ENCODE results near the gene CUL9. TPM values are rescaled to one million over a fixed set of nuclear protein-coding genes. Genes with fewer than 3 reads are reported as not detected.

CUL9 gene
- total RNA-seq, 3 donors from 2014 or later = 35.9 to 46.9 (median 44.3) TPM

DNA sequence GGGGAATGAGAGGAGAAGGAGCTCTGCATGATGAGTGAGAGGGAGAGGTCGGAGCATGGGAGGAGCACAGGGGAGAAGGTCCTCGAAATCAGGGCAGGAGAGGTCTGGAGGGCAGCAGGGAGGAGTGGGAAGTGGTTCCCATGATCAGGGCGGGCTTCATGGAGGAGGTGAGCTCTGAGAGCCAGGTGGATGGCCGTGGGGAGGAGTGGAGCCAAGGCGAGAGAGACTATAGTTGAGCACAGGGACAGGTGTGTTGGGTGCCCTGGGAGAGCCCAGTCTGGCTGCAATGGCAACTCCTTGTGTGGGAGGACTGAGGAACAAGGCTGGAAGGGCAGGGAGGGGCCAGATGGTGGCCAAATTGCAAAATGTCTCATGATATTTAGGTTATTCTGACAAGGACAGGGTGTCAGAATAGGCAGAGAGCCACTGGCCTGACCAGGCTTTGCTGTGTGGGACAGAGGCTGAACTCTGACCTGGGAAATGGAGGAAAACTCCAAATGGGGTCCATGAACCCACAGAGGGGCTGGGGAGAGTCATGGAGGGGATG lies 82.7 kb downstream of the CUL9 start:
- peaks cover 26% of the 10 kb centered on the region for H3K4me1 ChIP-seq (ENCODE audit: low read depth)

DNA sequence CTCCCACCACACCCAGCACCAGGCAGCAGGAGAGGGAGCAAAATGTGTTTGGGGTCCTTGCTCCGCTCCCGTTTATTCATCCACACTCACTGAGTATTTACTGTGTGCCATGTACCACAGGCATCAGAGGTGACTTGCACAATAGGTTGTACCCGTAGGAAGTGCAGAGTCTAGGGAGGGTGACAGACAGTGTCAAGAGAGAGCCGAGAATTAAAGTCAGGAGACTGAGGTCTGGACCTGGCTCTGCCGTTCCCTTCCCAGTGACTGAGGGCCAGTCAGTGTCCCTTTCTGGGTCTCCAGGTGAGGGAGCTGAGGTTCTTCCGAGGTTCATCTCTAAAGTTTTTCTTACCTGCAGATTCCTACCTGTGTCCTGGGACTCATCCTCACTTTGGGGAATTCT lies 83.6 kb downstream of the CUL9 start:
- Histone ChIP-seq H3K9me3 (no peaks in the 10 kb centered on the region), H3K4me3 (no peak overlapping the region), H3K36me3 (ENCODE audit: low read depth) (no peaks in the 10 kb centered on the region), H3K4me1 (ENCODE audit: low read depth) (peaks cover 32% of the 10 kb centered on the region)
- intact Hi-C loops (cut with DNase I, micrococcal nuclease) = loop anchor here in 1 of 2 donors (10.0 kb wide), 1 partner anchor 69 kb away; no protein-coding TSS in a partner anchor
- DNase-seq (no peak), ATAC-seq (no peak)
- TF ChIP-seq, protein P1, sequence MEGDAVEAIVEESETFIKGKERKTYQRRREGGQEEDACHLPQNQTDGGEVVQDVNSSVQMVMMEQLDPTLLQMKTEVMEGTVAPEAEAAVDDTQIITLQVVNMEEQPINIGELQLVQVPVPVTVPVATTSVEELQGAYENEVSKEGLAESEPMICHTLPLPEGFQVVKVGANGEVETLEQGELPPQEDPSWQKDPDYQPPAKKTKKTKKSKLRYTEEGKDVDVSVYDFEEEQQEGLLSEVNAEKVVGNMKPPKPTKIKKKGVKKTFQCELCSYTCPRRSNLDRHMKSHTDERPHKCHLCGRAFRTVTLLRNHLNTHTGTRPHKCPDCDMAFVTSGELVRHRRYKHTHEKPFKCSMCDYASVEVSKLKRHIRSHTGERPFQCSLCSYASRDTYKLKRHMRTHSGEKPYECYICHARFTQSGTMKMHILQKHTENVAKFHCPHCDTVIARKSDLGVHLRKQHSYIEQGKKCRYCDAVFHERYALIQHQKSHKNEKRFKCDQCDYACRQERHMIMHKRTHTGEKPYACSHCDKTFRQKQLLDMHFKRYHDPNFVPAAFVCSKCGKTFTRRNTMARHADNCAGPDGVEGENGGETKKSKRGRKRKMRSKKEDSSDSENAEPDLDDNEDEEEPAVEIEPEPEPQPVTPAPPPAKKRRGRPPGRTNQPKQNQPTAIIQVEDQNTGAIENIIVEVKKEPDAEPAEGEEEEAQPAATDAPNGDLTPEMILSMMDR (IDR thresholded peaks at IDR 0.05) = no peak

More for the DNA sequence above, 82.7 kb downstream of the CUL9 start:
- DNase-seq = no peak
- no peaks in the 10 kb centered on the region for H3K36me3 ChIP-seq (ENCODE audit: low read depth)
- H3K9me3 ChIP-seq = no peaks in the 10 kb centered on the region
- intact Hi-C loops (cut with DNase I, micrococcal nuclease) = loop anchor here (5.0 to 10.0 kb wide), 2 partner anchors 70 to 73 kb away; no protein-coding TSS in a partner anchor
- TF ChIP-seq, protein P1 (IDR thresholded peaks at IDR 0.05) = no peak
- no peak for ATAC-seq
- H3K4me3 ChIP-seq = no peak overlapping the region

DNA sequence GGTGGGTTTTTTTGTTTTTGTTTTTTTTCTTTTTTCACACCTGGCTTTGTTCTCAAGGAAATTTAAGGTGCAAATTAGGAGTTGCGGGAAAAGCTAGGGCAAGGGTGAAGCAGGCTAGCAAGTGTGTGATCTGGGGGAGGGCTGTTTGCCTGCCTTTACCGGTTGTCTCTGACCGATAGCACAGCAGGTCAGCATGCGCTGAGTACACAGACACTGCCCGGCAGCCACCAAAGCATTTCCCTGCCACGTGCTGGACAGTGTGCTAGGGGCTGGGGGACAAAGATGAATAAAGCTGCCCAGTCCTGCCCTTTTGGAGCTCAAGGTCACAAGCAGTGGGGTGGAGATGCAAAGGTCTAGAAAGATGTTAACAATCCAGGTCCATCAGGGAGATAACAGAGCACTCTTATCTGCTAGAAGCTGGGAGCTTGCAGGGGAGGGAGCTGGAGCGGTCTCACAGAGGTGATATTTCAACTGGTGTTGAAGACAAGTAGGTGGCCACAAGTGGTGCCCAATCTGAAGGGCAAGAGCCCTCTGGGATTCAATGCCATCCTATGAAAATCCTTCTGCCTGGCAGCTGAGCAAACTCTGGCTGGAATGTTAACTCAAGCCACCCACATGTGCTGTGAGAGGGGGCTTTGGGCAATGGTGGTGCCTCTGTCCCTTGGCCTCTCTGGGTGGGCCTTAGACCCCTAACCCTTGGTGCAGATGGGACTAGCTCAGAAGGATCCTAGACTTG lies 85.8 kb downstream of the CUL9 start:
- Histone ChIP-seq H3K4me3 (no peak overlapping the region), H3K36me3 (ENCODE audit: low read depth) (no peaks in the 10 kb centered on the region), H3K9me3 (no peaks in the 10 kb centered on the region), H3K4me1 (ENCODE audit: low read depth) (peaks cover 40% of the 10 kb centered on the region)
- peak in 2 of 3 donors; percentile 65 to 68 for DNase-seq
- TF ChIP-seq, protein P1 (IDR thresholded peaks at IDR 0.05) = no peak
- peak; percentile 47 for ATAC-seq
- intact Hi-C loops (cut with DNase I, micrococcal nuclease) = loop anchor here (2.0 to 10.0 kb wide), 2 partner anchors 23 to 67 kb away; no protein-coding TSS in a partner anchor

DNA sequence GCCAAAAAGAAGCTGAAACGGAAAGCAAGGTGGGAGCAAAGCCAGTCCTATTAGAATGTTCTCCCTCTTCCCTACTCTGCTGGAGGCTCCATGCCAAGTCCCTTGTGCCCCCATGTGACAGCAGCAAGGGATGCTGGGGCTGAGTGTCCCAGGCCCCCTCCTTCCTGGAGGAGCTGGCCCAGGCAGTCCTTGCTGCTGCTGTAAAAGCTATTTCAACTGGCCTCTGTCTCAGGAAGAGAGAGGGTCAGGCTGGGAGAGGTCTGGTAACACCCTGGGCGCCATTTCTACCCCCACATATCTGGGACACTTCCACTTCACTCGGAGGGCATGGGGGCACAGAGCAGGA lies 86.3 kb downstream of the CUL9 start:
- intact Hi-C loops (cut with DNase I, micrococcal nuclease) = loop anchor here (2.0 to 10.0 kb wide), 2 partner anchors 22 to 66 kb away; no protein-coding TSS in a partner anchor
- Histone ChIP-seq H3K36me3 (ENCODE audit: low read depth) (no peaks in the 10 kb centered on the region), H3K4me3 (no peak overlapping the region), H3K9me3 (no peaks in the 10 kb centered on the region), H3K4me1 (ENCODE audit: low read depth) (peaks cover 40% of the 10 kb centered on the region)
- DNase-seq (no peak), ATAC-seq (no peak)
- TF ChIP-seq, protein P1 (IDR thresholded peaks at IDR 0.05) = no peak

DNA sequence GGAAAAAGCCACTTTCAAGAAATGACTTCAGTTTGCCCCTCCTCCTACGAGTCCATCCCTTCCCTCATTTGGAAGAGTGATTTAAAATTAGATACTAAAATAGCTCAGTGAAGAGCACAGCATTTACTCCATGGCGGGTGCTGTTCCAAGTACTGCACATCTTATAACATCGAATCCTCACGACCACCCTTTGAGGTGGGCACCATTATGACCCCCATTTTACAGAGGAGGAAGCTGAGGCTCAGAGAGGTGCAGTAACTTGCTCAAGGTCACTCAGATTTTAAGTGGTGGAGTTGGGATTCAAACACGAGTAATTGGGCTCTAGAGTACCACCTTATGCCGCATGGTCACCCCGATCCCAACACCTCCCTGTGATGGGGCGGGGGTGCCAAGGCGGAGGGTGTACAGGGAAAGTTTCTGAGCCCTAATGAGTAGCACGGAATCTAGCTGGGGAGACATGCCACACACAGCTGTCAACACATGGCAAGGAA lies 86.8 kb downstream of the CUL9 start:
- H3K4me1 ChIP-seq (ENCODE audit: low read depth) = peaks cover 40% of the 10 kb centered on the region
- ATAC-seq (no peak), DNase-seq (peak in 1 of 3 donors; percentile 41)
- no peaks in the 10 kb centered on the region for H3K36me3 ChIP-seq (ENCODE audit: low read depth)
- TF ChIP-seq, protein P1 (IDR thresholded peaks at IDR 0.05) = no peak
- H3K4me3 ChIP-seq = no peak overlapping the region
- intact Hi-C loops (cut with DNase I, micrococcal nuclease) = loop anchor here (2.0 to 10.0 kb wide), 2 partner anchors 22 to 66 kb away; no protein-coding TSS in a partner anchor
- no peaks in the 10 kb centered on the region for H3K9me3 ChIP-seq

Data from mucosa of descending colon (tissue), 3 donors.